OCI-LY3 (cell line): ENCODE measurements around the gene EMX1.

Experiments
- H2AFZ ChIP-seq: fragments of 200-600, 300-600 bp; shearing (Covaris generic); 2 replicates; pipeline ENCODE4 v1.6.0; 2014; ENCODE audit warnings: antibody characterized with exemption, low read depth, low read length
- H3K27ac ChIP-seq: fragments of 200-600, 300-600 bp; sonication (generic); 2 replicates; pipeline ENCODE4 v1.5.1; 2014; ENCODE audit warnings: mild to moderate bottlenecking, low read length, moderate library complexity, mixed read lengths
- H3K27me3 ChIP-seq: fragments of 200-600, 300-600 bp; sonication (generic); 2 replicates; pipeline ENCODE4 v1.6.1; 2014; ENCODE audit warnings: low read depth, low read length, mixed read lengths
- H3K36me3 ChIP-seq: fragments of 200-600, 300-600 bp; sonication (generic); replicated peaks from 2 replicates; pipeline ENCODE3; 2014; ENCODE audit warnings: low read depth, low read length, mixed read lengths
- H3K4me1 ChIP-seq: fragments of 300-600, 200-600 bp; sonication (generic); 2 replicates; pipeline ENCODE4 v1.6.1; 2014; ENCODE audit warnings: low read length, mixed read lengths
- H3K4me2 ChIP-seq: fragments of 200-600, 300-600 bp; sonication (generic); 2 replicates; pipeline ENCODE4 v1.6.1; 2014; ENCODE audit warnings: low read length, mixed read lengths
- H3K4me3 ChIP-seq: fragments of 300-600, 200-600 bp; sonication (generic); 2 replicates; pipeline ENCODE4 v1.5.1; 2014; ENCODE audit warnings: antibody characterized with exemption, mild to moderate bottlenecking, low read length, moderate library complexity
- H3K79me2 ChIP-seq: fragments of 300-600, 200-600 bp; shearing (Covaris generic); 2 replicates; pipeline ENCODE4 v1.6.1; 2014; ENCODE audit warnings: mild to moderate bottlenecking, low read length, mixed read lengths
- H3K9ac ChIP-seq: fragments of 300-600, 200-600 bp; shearing (Covaris generic); 2 replicates; pipeline ENCODE4 v1.6.0; 2014; ENCODE audit warnings: mild to moderate bottlenecking, low read length, moderate library complexity
- H3K9me3 ChIP-seq: fragments of 200-600, 300-600 bp; shearing (Covaris generic); 2 replicates; pipeline ENCODE4 v1.6.1; 2014; ENCODE audit warnings: low read length, mixed read lengths; ENCODE audit not compliant: insufficient read depth
- H4K20me1 ChIP-seq: fragments of 200-600, 300-600 bp; sonication (generic); 2 replicates; pipeline ENCODE4 v1.6.1; 2016; ENCODE audit warnings: low read length, mixed read lengths; ENCODE audit not compliant: insufficient read depth
- CTCF ChIP-seq: fragments of 200-600, 300-600 bp; sonication (generic); IDR thresholded peaks from 2 replicates; pipeline ENCODE4 v1.5.1; 2014; ENCODE audit warnings: antibody characterized with exemption, low read length, low read depth
- EZH2phosphoT487 ChIP-seq: fragments of 200-600 bp; shearing (Covaris generic); IDR thresholded peaks from 2 replicates; pipeline ENCODE4 v1.6.1; 2018; ENCODE audit warnings: antibody characterized with exemption, mixed run types, low read depth

Gene EMX1

GRCh38 chr2:72913486-72914205 lies 3.7 kb upstream of the EMX1 start:
- TF ChIP-seq CTCF: no peak
- TF ChIP-seq EZH2phosphoT487: no peak
- no peaks in the 10 kb centered on the region for H3K79me2 ChIP-seq
- H3K36me3 ChIP-seq: no peaks in the 10 kb centered on the region
- no peak overlapping the region for H3K27ac ChIP-seq
- H3K27me3 ChIP-seq: peaks cover 46% of the 10 kb centered on the region
- H3K4me3 ChIP-seq: no peak overlapping the region
- no peak overlapping the region; the same call in 1 of the 2 replicates for H2AFZ ChIP-seq
- H4K20me1 ChIP-seq: no peaks in the 10 kb centered on the region
- H3K4me2 ChIP-seq: no peak overlapping the region
- H3K4me1 ChIP-seq: no peaks in the 10 kb centered on the region
- H3K9ac ChIP-seq: no peak overlapping the region
- H3K9me3 ChIP-seq: no peaks in the 10 kb centered on the region

DNA sequence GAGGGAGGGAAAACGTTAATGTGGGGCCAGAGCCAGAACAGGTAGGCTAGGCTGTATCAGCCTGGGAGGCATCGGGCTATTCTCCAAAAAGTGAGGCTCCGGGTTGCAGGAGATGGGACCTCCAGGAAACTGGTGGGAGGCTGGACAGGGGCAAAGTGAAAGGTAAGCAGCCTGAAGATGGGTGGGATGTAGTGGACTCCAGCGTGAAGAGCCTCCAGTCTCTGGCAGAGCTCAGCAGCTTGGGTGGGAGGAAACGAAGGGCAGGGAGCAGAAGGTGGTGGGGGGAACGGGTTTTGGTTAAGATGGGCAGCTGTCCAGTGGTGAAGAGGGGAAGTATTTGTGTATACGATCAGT lies 3.1 kb upstream of the EMX1 start:
- TF ChIP-seq CTCF (no peak), EZH2phosphoT487 (no peak)
- no peaks in the 10 kb centered on the region for H3K4me1 ChIP-seq
- no peaks in the 10 kb centered on the region for H3K9me3 ChIP-seq
- H3K27ac ChIP-seq: no peak overlapping the region
- no peak overlapping the region for H3K9ac ChIP-seq
- no peaks in the 10 kb centered on the region for H3K36me3 ChIP-seq
- no peaks in the 10 kb centered on the region for H4K20me1 ChIP-seq
- H3K4me3 ChIP-seq: no peak overlapping the region
- no peaks in the 10 kb centered on the region for H3K79me2 ChIP-seq
- H3K27me3 ChIP-seq: peaks cover 46% of the 10 kb centered on the region
- H3K4me2 ChIP-seq: no peak overlapping the region
- H2AFZ ChIP-seq: no peak overlapping the region

GRCh38 chr2:72914589-72915319 lies 2.6 kb upstream of the EMX1 start:
- Histone ChIP-seq H3K4me2 (no peak overlapping the region), H3K4me1 (no peaks in the 10 kb centered on the region), H4K20me1 (no peaks in the 10 kb centered on the region), H3K36me3 (no peaks in the 10 kb centered on the region), H3K27ac (no peak overlapping the region), H3K27me3 (peaks cover 46% of the 10 kb centered on the region), H3K79me2 (no peaks in the 10 kb centered on the region), H2AFZ (no peak overlapping the region), H3K9ac (no peak overlapping the region), H3K9me3 (no peaks in the 10 kb centered on the region), H3K4me3 (no peak overlapping the region)
- no peak for TF ChIP-seq CTCF
- TF ChIP-seq EZH2phosphoT487: no peak

DNA sequence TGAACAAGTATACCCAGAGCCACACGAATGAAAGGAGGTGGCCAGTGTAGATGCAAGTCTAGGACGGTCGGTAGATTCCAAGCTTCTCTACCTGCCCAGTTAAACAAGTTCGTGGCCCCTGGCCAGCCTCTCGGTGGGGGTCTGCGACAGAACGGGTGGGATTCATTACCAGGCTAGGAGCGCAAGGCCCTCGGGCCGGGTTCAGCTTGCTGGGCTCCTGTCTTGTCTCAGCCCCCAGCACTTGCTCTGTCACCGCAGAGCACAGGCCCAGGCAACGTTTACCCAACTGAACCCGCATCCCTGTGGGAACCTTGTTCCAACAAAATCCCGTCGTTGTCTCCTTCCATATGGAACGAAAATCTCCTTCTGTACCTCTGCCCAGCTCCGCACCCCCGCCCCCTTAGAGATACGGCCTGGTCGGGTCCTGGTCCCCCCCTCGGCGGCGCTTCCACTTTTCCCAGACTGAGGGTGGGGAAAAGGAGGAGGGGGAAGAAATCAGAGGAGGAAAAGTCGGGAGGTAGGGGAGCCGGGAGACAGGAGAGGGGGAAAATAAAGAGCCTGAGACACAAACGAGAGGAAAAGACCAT lies 1.9 kb upstream of the EMX1 start:
- no peak overlapping the region for H3K4me3 ChIP-seq
- TF ChIP-seq CTCF: no peak
- TF ChIP-seq EZH2phosphoT487: no peak

More for the DNA sequence above, 1.9 kb upstream of the EMX1 start:
- no peaks in the 10 kb centered on the region for H3K79me2 ChIP-seq
- no peaks in the 10 kb centered on the region for H3K9me3 ChIP-seq
- no peaks in the 10 kb centered on the region for H3K36me3 ChIP-seq
- no peaks in the 10 kb centered on the region for H3K4me1 ChIP-seq
- no peak overlapping the region for H3K9ac ChIP-seq
- no peaks in the 10 kb centered on the region for H4K20me1 ChIP-seq
- no peak overlapping the region for H3K4me2 ChIP-seq
- no peak overlapping the region for H2AFZ ChIP-seq
- H3K27ac ChIP-seq: no peak overlapping the region
- H3K27me3 ChIP-seq: peaks cover 40% of the 10 kb centered on the region
